HCT116 (cell line): ENCODE data around the gene METTL2B.
"Not testable (repeated sequence)": the region's sequence is repeated elsewhere in the genome, so short reads cannot be mapped to it uniquely, and the experiment has no call there.

ENCODE experiments used
- CTCF ChIP-seq, 3 experiments: fragments of 200-600 bp in 1 of 3; sonication (generic) in 1 of 3; IDR thresholded peaks in 2 of 3; conservative IDR thresholded peaks in 1 of 3; 2 replicates each; pipeline ENCODE4 v1.5.1; 2012 to 2017; ENCODE audit warnings: low read depth in 2 of 3, low read length in 2 of 3, antibody characterized with exemption in 1 of 3, borderline replicate concordance in 1 of 3, control low read depth in 1 of 3, mild to moderate bottlenecking in 1 of 3, mixed read lengths in 1 of 3, mixed run types in 1 of 3, moderate library complexity in 1 of 3; ENCODE audit not compliant: insufficient read depth in 1 of 3
- MAX ChIP-seq: IDR thresholded peaks from 2 replicates; pipeline ENCODE4 v1.6.1; 2012

GRCh38 chr7:128505416-128505815 lies 28.9 kb downstream of the METTL2B start:
- TF ChIP-seq CTCF (IDR thresholded peaks at IDR 0.05 in 2 of 3, conservative IDR thresholded peaks at IDR 0.05 in 1 of 3; ENCODE audit: borderline replicate concordance in 1 of 3, insufficient read depth in 1 of 3, low read depth in 2 of 3, low read length in 2 of 3); MAX: not testable (repeated sequence)
